Right lobe of liver (tissue), 4 donors: ENCODE data around the gene SFXN3.

Source experiments
- CTCF ChIP-seq, 4 donors: fragments of 200-600 bp in 3 of 4; fragments of 450-650 bp in 1 of 4; IDR thresholded peaks; one replicate each; pipeline versions ENCODE4 v1.5.1 to v1.8.0; 2016 to 2022; ENCODE audit warnings: antibody characterized with exemption in 4 of 4, mild to moderate bottlenecking in 2 of 4
- POLR2A ChIP-seq: fragments of 450-650 bp; IDR thresholded peaks from one replicate; pipeline ENCODE4 v1.6.1; 2017; ENCODE audit warnings: antibody characterized with exemption, mild to moderate bottlenecking
- donor health status: DM: no; HTN: no; CAD: no.
- donor health status: DM: no; HTN: no; CAD: no.
- donor health status: DM: no; HTN: yes; CAD: no.

GRCh38 chr10:101001659-101002035, 29.4 kb upstream of the SFXN3 start:
- TF ChIP-seq CTCF (IDR thresholded peaks at IDR 0.05) (no peak), POLR2A (no peak)
